Mucosa of descending colon (tissue), 3 donors: ENCODE measurements around the gene SH3PXD2B. TPM values are rescaled to one million over a fixed set of nuclear protein-coding genes. Genes with fewer than 3 reads are reported as not detected.
A peak's percentile ranks its signal among the peaks of the same experiment; 100 is the strongest.

ENCODE experiments used
- ATAC-seq: fragments of 200-7000 bp; cut with Tn5 transposase; one replicate; pipeline ENCODE4 v1.9.1; 2020; ENCODE audit warnings: mild to moderate bottlenecking, moderate library complexity
- DNase-seq, 3 donors: peaks; one replicate each; pipeline ENCODE4 v3.0.0-alpha.2; 2020
- H3K36me3 ChIP-seq: fragments of 200-600 bp; one replicate; pipeline ENCODE4 v1.8.0; 2021; ENCODE audit warnings: low read depth, mild to moderate bottlenecking
- H3K4me1 ChIP-seq: fragments of 200-600 bp; one replicate; pipeline ENCODE4 v1.8.0; 2021; ENCODE audit warnings: low read depth, mild to moderate bottlenecking
- H3K4me3 ChIP-seq: fragments of 200-600 bp; one replicate; pipeline ENCODE4 v1.8.0; 2021; ENCODE audit warnings: mild to moderate bottlenecking
- H3K9me3 ChIP-seq: fragments of 200-600 bp; one replicate; pipeline ENCODE4 v1.8.0; 2021; ENCODE audit warnings: mild to moderate bottlenecking
- intact Hi-C, 2 donors: fragments of 100-400 bp; cut with DNase I in 1 of 2; cut with micrococcal nuclease in 1 of 2; formaldehyde crosslinking; loops; one replicate each; pipeline versions ENCODE4 v1.11.0 to v1.11.1; 2022; cut with DNase I, micrococcal nuclease
- total RNA-seq, 3 donors: library from RNA; stranded (reverse); fragmentation: NEBNext Ultra II Directional in 2 of 3; extraction: Animal tissue kit (Norgen Biotek cat#: 25700) in 2 of 3; gene quantifications; one replicate each; pipeline versions ENCODE4 v1.2.1 to v1.2.4, GENCODE V29; 2021 to 2023
- TF ChIP-seq, protein P1 (sequence below): fragments of 200-600 bp; IDR thresholded peaks from one replicate; pipeline ENCODE4 v1.8.0; 2022; ENCODE audit warnings: antibody characterized with exemption, mild to moderate bottlenecking
- donor health status: DM: no; HTN: no; CAD: no; lungs with moderate emphysema.
- donor health status: DM: no; HTN: no; CAD: no.
- donor health status: DM: no; HTN: yes; CAD: no.

The SH3PXD2B gene
- total RNA-seq, 3 donors from 2014 or later = 5.4 to 28.7 (median 19.9) TPM

DNA sequence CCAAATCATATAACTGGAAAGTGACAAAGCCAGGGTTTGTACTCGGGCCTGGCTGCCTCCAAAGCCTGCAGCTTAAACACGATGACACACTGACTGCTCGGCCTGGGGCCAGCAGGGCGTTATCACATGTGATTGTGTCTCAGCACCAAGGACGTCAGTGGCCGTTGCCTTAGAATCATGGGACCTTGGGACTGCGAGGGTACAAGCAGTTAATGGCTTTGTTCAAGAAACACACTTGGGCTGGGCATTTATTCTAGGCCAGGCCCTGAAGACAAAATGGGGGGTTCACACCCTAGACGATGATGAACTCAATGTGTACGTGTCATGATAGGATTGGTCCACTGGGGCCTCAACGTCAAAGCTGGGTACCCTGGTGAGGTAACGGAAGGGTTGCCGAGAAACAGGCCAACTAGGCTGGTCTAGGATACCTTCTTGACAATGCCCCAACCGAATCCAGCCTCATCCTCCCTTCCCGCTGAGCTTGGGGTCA, 13.0 kb downstream of the SH3PXD2B start:
- TF ChIP-seq, protein P1, sequence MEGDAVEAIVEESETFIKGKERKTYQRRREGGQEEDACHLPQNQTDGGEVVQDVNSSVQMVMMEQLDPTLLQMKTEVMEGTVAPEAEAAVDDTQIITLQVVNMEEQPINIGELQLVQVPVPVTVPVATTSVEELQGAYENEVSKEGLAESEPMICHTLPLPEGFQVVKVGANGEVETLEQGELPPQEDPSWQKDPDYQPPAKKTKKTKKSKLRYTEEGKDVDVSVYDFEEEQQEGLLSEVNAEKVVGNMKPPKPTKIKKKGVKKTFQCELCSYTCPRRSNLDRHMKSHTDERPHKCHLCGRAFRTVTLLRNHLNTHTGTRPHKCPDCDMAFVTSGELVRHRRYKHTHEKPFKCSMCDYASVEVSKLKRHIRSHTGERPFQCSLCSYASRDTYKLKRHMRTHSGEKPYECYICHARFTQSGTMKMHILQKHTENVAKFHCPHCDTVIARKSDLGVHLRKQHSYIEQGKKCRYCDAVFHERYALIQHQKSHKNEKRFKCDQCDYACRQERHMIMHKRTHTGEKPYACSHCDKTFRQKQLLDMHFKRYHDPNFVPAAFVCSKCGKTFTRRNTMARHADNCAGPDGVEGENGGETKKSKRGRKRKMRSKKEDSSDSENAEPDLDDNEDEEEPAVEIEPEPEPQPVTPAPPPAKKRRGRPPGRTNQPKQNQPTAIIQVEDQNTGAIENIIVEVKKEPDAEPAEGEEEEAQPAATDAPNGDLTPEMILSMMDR = no peak
- DNase-seq (no peak), ATAC-seq (no peak)
- Histone ChIP-seq H3K4me3 (no peak overlapping the region), H3K9me3 (no peaks in the 10 kb centered on the region), H3K36me3 (no peaks in the 10 kb centered on the region), H3K4me1 (peaks cover 8% of the 10 kb centered on the region)
- intact Hi-C loops = no loop called here

- H3K9me3 ChIP-seq = no peaks in the 10 kb centered on the region
- DNase-seq (no peak), ATAC-seq (no peak)
- H3K4me3 ChIP-seq = no peak overlapping the region
- TF ChIP-seq, protein P1 = no peak
- intact Hi-C loops = no loop called here
- H3K4me1 ChIP-seq = peaks cover 8% of the 10 kb centered on the region
- no peaks in the 10 kb centered on the region for H3K36me3 ChIP-seq
These were observed 13.8 kb downstream of the SH3PXD2B start for GRCh38 chr5:172440486-172440885.

GRCh38 chr5:172439785-172440477, 14.4 kb downstream of the SH3PXD2B start:
- TF ChIP-seq, protein P1 = no peak
- Histone ChIP-seq H3K9me3 (no peaks in the 10 kb centered on the region), H3K4me1 (peaks cover 8% of the 10 kb centered on the region), H3K36me3 (no peaks in the 10 kb centered on the region), H3K4me3 (no peak overlapping the region)
- ATAC-seq (no peak), DNase-seq (no peak)
- intact Hi-C loops = no loop called here

GRCh38 chr5:172438319-172438668, 16.0 kb downstream of the SH3PXD2B start:
- intact Hi-C loops = no loop called here
- Histone ChIP-seq H3K4me3 (no peak overlapping the region), H3K4me1 (peaks cover 2% of the 10 kb centered on the region), H3K9me3 (no peaks in the 10 kb centered on the region), H3K36me3 (no peaks in the 10 kb centered on the region)
- TF ChIP-seq, protein P1 = no peak
- no peak for DNase-seq
- ATAC-seq = no peak

DNA sequence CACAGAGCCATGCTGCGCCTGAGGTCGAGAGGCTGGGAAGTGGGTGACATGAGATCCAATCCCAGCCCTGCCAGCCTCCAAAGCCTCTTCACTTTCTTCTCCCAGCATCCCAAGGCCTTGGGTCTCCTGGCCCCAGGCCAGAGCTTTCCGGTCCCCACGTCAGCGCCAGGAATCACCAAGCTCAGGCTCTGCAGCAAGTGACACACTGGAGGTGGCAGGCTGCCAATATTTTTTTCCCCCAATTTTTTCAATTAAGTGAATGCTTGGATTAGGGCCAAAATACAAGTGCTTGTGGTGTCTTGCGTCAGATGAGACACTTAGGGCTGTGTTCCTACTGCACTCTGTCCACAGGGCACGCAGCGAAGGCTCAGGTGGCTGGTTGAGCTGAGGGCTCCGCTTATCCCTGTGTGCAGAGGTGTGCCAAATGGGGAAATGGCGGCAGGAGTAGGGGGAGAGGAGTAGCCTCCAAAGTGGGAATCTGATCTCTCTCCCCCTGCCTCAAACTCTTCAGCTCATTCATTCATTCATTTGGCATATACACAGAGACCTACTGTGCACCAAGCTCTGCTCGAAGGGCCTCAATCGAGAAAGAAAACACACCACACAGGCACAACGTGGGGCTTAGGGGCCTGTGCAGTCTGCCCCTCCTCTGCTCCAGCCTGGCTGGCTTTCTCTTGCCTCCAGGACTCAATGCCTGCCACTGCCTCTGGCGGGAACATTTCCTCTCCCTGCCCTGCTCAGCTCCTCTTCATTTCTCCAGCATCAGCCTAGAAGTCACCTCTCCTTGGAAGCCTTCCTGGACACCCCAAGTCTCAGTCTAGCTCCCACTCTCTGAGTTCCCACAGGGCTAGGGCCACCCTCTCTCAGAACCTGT, 16.6 kb downstream of the SH3PXD2B start:
- H3K4me1 ChIP-seq = peaks cover 2% of the 10 kb centered on the region
- ATAC-seq = peak; percentile 43
- intact Hi-C loops = no loop called here

More for the DNA sequence above, 16.6 kb downstream of the SH3PXD2B start:
- TF ChIP-seq, protein P1 = no peak
- no peaks in the 10 kb centered on the region for H3K9me3 ChIP-seq
- DNase-seq = peak in 1 of 3 donors; percentile 44
- no peak overlapping the region for H3K4me3 ChIP-seq
- H3K36me3 ChIP-seq = no peaks in the 10 kb centered on the region
